ENCODE results near the gene USP47. TPM values are rescaled to one million over a fixed set of nuclear protein-coding genes. Genes with fewer than 3 reads are reported as not detected.

Gene USP47
- total and polyA plus RNA-seq, 2 experiments from 2014 or later: 16.3 to 36.7 TPM

GRCh38 chr11:11826260-11826659, 15.5 kb upstream of the USP47 start:
- no peak overlapping the region for H3K27ac ChIP-seq (ENCODE audit: low read depth)
- Mint-ChIP-seq H3K36me3 (ENCODE audit: low read depth) (peaks cover 5% of the 10 kb centered on the region; the same call in 1 of the 3 replicates), H3K27ac (no peak overlapping the region), H3K9me3 (peaks cover 14% of the 10 kb centered on the region), H3K4me1 (no peaks in the 10 kb centered on the region), H3K4me3 (no peak overlapping the region), H3K27me3 (ENCODE audit: insufficient read depth, low read depth, poor library complexity) (no peaks in the 10 kb centered on the region)
- H3K36me3 ChIP-seq (ENCODE audit: insufficient read depth): no peaks in the 10 kb centered on the region
- ATAC-seq (no peak), DNase-seq (ENCODE audit: low spot score) (no peak)
- no peak overlapping the region for H3K4me2 ChIP-seq
- H3K9me2 ChIP-seq (ENCODE audit: insufficient read depth): no peaks in the 10 kb centered on the region
- TF ChIP-seq POLR2AphosphoS5 (IDR thresholded peaks at IDR 0.05; ENCODE audit: low read depth) (no peak), NANOG (IDR thresholded peaks at IDR 0.05; ENCODE audit: borderline replicate concordance) (no peak), EZH2phosphoT487 (IDR thresholded peaks at IDR 0.05; ENCODE audit: unreplicated experiment) (no peak), REST (IDR thresholded peaks at IDR 0.05; ENCODE audit: unreplicated experiment) (no peak), ZNF331 (CRISPR knock-in tag; IDR thresholded peaks at IDR 0.05; ENCODE audit: low read depth) (no peak)
- TF ChIP-seq, protein P1, sequence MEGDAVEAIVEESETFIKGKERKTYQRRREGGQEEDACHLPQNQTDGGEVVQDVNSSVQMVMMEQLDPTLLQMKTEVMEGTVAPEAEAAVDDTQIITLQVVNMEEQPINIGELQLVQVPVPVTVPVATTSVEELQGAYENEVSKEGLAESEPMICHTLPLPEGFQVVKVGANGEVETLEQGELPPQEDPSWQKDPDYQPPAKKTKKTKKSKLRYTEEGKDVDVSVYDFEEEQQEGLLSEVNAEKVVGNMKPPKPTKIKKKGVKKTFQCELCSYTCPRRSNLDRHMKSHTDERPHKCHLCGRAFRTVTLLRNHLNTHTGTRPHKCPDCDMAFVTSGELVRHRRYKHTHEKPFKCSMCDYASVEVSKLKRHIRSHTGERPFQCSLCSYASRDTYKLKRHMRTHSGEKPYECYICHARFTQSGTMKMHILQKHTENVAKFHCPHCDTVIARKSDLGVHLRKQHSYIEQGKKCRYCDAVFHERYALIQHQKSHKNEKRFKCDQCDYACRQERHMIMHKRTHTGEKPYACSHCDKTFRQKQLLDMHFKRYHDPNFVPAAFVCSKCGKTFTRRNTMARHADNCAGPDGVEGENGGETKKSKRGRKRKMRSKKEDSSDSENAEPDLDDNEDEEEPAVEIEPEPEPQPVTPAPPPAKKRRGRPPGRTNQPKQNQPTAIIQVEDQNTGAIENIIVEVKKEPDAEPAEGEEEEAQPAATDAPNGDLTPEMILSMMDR (conservative IDR thresholded peaks at IDR 0.05; ENCODE audit: low read depth in 2 of 2): no peak
- no peaks in the 10 kb centered on the region for H3F3A ChIP-seq (replicated peaks; ENCODE audit: low read depth)
- no peaks in the 10 kb centered on the region for H3K79me2 ChIP-seq (replicated peaks; ENCODE audit: insufficient read depth)
- H4K20me1 ChIP-seq (replicated peaks; ENCODE audit: insufficient read depth): no peaks in the 10 kb centered on the region
- no peak overlapping the region for H3K4me3 ChIP-seq
- H3K27me3 ChIP-seq (ENCODE audit: insufficient read depth): no peaks in the 10 kb centered on the region
- H2AFZ ChIP-seq: no peak overlapping the region
- H3K4me1 ChIP-seq (ENCODE audit: insufficient read depth): no peaks in the 10 kb centered on the region

DNA sequence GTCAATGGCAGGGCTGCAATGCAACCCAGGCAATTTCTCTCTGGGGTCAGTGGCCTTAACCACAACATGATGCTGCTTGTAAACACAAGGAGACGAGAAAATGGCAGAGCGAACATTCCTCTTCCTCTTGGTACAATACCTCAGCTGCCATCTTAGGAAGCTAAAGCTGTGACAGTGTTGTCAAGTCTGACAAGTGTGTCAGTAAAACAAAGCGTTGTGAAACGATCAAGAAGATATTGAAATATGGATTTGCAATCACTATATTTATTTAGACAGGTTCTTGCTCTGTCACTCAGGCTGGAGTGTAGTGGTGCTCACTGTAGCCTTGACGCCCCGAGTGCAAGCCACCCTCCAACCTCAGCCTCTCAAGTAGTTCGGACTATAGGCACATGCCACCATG, 14.5 kb upstream of the USP47 start:
- ATAC-seq: no peak
- no peak for TF ChIP-seq NANOG (IDR thresholded peaks at IDR 0.05; ENCODE audit: borderline replicate concordance)
- TF ChIP-seq, protein P2, sequence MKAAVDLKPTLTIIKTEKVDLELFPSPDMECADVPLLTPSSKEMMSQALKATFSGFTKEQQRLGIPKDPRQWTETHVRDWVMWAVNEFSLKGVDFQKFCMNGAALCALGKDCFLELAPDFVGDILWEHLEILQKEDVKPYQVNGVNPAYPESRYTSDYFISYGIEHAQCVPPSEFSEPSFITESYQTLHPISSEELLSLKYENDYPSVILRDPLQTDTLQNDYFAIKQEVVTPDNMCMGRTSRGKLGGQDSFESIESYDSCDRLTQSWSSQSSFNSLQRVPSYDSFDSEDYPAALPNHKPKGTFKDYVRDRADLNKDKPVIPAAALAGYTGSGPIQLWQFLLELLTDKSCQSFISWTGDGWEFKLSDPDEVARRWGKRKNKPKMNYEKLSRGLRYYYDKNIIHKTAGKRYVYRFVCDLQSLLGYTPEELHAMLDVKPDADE (IDR thresholded peaks at IDR 0.05): no peak
- no peak for TF ChIP-seq POLR2AphosphoS5 (IDR thresholded peaks at IDR 0.05; ENCODE audit: low read depth)
- TF ChIP-seq ZNF114 (CRISPR knock-in tag; IDR thresholded peaks at IDR 0.05): no peak
- no peak for TF ChIP-seq EZH2 (IDR thresholded peaks at IDR 0.05; ENCODE audit: low read depth, unreplicated experiment)
- no peak for TF ChIP-seq STAT1 (IDR thresholded peaks at IDR 0.05; ENCODE audit: unreplicated experiment)
- no peak for TF ChIP-seq REST (IDR thresholded peaks at IDR 0.05; ENCODE audit: unreplicated experiment)
- no peak for TF ChIP-seq JUNB (IDR thresholded peaks at IDR 0.05; ENCODE audit: unreplicated experiment)
- no peak for TF ChIP-seq ZNF331 (CRISPR knock-in tag; IDR thresholded peaks at IDR 0.05; ENCODE audit: low read depth)
- TF ChIP-seq, protein P1 (conservative IDR thresholded peaks at IDR 0.05; ENCODE audit: low read depth in 2 of 2): no peak
- no peak for TF ChIP-seq EZH2phosphoT487 (IDR thresholded peaks at IDR 0.05; ENCODE audit: unreplicated experiment)

More for the DNA sequence above, 14.5 kb upstream of the USP47 start:
- H3K4me3 Mint-ChIP-seq: no peak overlapping the region
- DNase-seq (ENCODE audit: low spot score): no peak
- Histone ChIP-seq H3K4me3 (no peak overlapping the region), H4K20me1 (replicated peaks; ENCODE audit: insufficient read depth) (no peaks in the 10 kb centered on the region), H3K27ac (ENCODE audit: low read depth) (no peak overlapping the region), H3K4me2 (no peak overlapping the region), H3K27me3 (ENCODE audit: insufficient read depth) (no peaks in the 10 kb centered on the region), H3K9me2 (ENCODE audit: insufficient read depth) (no peaks in the 10 kb centered on the region), H3K36me3 (ENCODE audit: insufficient read depth) (no peaks in the 10 kb centered on the region), H2AFZ (no peak overlapping the region), H3F3A (replicated peaks; ENCODE audit: low read depth) (no peaks in the 10 kb centered on the region), H3K4me1 (ENCODE audit: insufficient read depth) (no peaks in the 10 kb centered on the region), H3K79me2 (replicated peaks; ENCODE audit: insufficient read depth) (no peaks in the 10 kb centered on the region)
- H3K36me3 Mint-ChIP-seq (ENCODE audit: low read depth): peaks cover 5% of the 10 kb centered on the region; the same call in 1 of the 3 replicates
- no peak overlapping the region for H3K27ac Mint-ChIP-seq
- H3K4me1 Mint-ChIP-seq: no peaks in the 10 kb centered on the region
- H3K9me3 Mint-ChIP-seq: peaks cover 14% of the 10 kb centered on the region
- H3K27me3 Mint-ChIP-seq (ENCODE audit: insufficient read depth, low read depth, poor library complexity): no peaks in the 10 kb centered on the region
